PFSK-1 (cell line): ENCODE results near the gene UBD.

Experiments used
- FOXP2 ChIP-seq: optimal IDR thresholded peaks from 2 replicates; pipeline ENCODE3; 2011; ENCODE audit warnings: borderline replicate concordance, control low read depth, inconsistent platforms; ENCODE audit not compliant: insufficient read depth; ENCODE audit errors: extremely low read length, extremely low read depth
- POLR2AphosphoS5 ChIP-seq: IDR thresholded peaks from 2 replicates; pipeline ENCODE4 v1.6.1; 2012; ENCODE audit warnings: low read depth, mild to moderate bottlenecking, control low read depth, low read length, moderate library complexity
- TAF1 ChIP-seq: IDR thresholded peaks from 2 replicates; pipeline ENCODE4 v1.6.1; 2012; ENCODE audit warnings: low read length, control low read depth, borderline replicate concordance; ENCODE audit not compliant: insufficient read depth
- TF ChIP-seq, protein P1 (sequence below), 2 experiments: IDR thresholded peaks; 2 replicates each; pipeline versions ENCODE4 v1.6.1 to v1.8.0; 2011 to 2012; ENCODE audit warnings: low read depth in 2 of 2, low read length in 2 of 2, control low read depth in 1 of 2, inconsistent platforms in 1 of 2, mild to moderate bottlenecking in 1 of 2, moderate library complexity in 1 of 2; ENCODE audit not compliant: insufficient read depth in 1 of 2

GRCh38 chr6:29590218-29590808, 30.8 kb upstream of the UBD start:
- TF ChIP-seq FOXP2 (no peak), POLR2AphosphoS5 (no peak), TAF1 (no peak)
- TF ChIP-seq, protein P1, sequence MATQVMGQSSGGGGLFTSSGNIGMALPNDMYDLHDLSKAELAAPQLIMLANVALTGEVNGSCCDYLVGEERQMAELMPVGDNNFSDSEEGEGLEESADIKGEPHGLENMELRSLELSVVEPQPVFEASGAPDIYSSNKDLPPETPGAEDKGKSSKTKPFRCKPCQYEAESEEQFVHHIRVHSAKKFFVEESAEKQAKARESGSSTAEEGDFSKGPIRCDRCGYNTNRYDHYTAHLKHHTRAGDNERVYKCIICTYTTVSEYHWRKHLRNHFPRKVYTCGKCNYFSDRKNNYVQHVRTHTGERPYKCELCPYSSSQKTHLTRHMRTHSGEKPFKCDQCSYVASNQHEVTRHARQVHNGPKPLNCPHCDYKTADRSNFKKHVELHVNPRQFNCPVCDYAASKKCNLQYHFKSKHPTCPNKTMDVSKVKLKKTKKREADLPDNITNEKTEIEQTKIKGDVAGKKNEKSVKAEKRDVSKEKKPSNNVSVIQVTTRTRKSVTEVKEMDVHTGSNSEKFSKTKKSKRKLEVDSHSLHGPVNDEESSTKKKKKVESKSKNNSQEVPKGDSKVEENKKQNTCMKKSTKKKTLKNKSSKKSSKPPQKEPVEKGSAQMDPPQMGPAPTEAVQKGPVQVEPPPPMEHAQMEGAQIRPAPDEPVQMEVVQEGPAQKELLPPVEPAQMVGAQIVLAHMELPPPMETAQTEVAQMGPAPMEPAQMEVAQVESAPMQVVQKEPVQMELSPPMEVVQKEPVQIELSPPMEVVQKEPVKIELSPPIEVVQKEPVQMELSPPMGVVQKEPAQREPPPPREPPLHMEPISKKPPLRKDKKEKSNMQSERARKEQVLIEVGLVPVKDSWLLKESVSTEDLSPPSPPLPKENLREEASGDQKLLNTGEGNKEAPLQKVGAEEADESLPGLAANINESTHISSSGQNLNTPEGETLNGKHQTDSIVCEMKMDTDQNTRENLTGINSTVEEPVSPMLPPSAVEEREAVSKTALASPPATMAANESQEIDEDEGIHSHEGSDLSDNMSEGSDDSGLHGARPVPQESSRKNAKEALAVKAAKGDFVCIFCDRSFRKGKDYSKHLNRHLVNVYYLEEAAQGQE (IDR thresholded peaks at IDR 0.05; ENCODE audit: insufficient read depth in 1 of 2, low read depth in 2 of 2, low read length in 2 of 2): no peak
